HepG2 (cell line): ENCODE results near the gene MTHFD2. TPM values are rescaled to one million over a fixed set of nuclear protein-coding genes. Genes with fewer than 3 reads are reported as not detected.

Source experiments
- ARNTL ChIP-seq: sonication (generic); formaldehyde crosslinking; IDR thresholded peaks from 2 replicates; pipeline ENCODE4 v1.4.0; 2020; ENCODE audit warnings: mild to moderate bottlenecking, missing genetic modification reagents
- ATF3 ChIP-seq: sonication (generic); formaldehyde crosslinking; IDR thresholded peaks from 2 replicates; pipeline ENCODE4 v1.4.0; 2020; ENCODE audit warnings: missing genetic modification reagents
- ATF7 ChIP-seq, 2 experiments: fragments of 450-650 bp in 1 of 2; sonication (generic) in 1 of 2; formaldehyde crosslinking in 1 of 2; IDR thresholded peaks; 2 replicates each; pipeline versions ENCODE4 v1.4.0 to v1.6.1; 2016 to 2020; ENCODE audit warnings: antibody characterized with exemption in 1 of 2, mild to moderate bottlenecking in 1 of 2, missing genetic modification reagents in 1 of 2
- CBFB ChIP-seq: sonication (generic); formaldehyde crosslinking; IDR thresholded peaks from 2 replicates; pipeline ENCODE4 v1.4.0; 2020; ENCODE audit warnings: missing genetic modification reagents
- GATAD1 ChIP-seq: IDR thresholded peaks from 2 replicates; pipeline ENCODE4 v1.6.1; 2016; ENCODE audit warnings: missing genetic modification reagents, missing compliant biosample characterization
- HNRNPUL1 ChIP-seq: fragments of 200-400 bp; formaldehyde crosslinking; IDR thresholded peaks from 2 replicates; pipeline ENCODE4 v1.6.1; 2017; ENCODE audit warnings: low read depth, mild to moderate bottlenecking, low read length, moderate library complexity
- KDM4B ChIP-seq: sonication (generic); formaldehyde crosslinking; IDR thresholded peaks from 2 replicates; pipeline ENCODE4 v1.4.0; 2020; ENCODE audit warnings: missing genetic modification reagents
- KMT2B ChIP-seq: IDR thresholded peaks from 2 replicates; pipeline ENCODE4 v1.6.1; 2016; ENCODE audit warnings: missing genetic modification reagents, missing compliant biosample characterization
- MBNL3 ChIP-seq: fragments of 250-450 bp; sonication (Bioruptor Pico); conservative IDR thresholded peaks from 2 replicates; pipeline ENCODE4 v1.8.0; 2022; ENCODE audit warnings: mild to moderate bottlenecking, inconsistent platforms
- MTERF4 ChIP-seq: sonication (generic); formaldehyde crosslinking; IDR thresholded peaks from 2 replicates; pipeline ENCODE4 v1.8.0; 2023; ENCODE audit warnings: mild to moderate bottlenecking, missing genetic modification reagents
- NCOA1 ChIP-seq: sonication (generic); formaldehyde crosslinking; IDR thresholded peaks from 2 replicates; pipeline ENCODE4 v1.9.0; 2021; ENCODE audit warnings: missing genetic modification reagents
- NONO ChIP-seq, 2 experiments: fragments of 450-650 bp in 1 of 2; sonication (generic) in 1 of 2; formaldehyde crosslinking in 1 of 2; IDR thresholded peaks in 1 of 2; conservative IDR thresholded peaks in 1 of 2; 2 replicates each; pipeline versions ENCODE4 v1.6.1 to v1.8.0; 2017 to 2022; ENCODE audit warnings: mild to moderate bottlenecking in 1 of 2, missing genetic modification reagents in 1 of 2, moderate library complexity in 1 of 2
- RBAK ChIP-seq: sonication (generic); formaldehyde crosslinking; IDR thresholded peaks from 2 replicates; pipeline ENCODE4 v1.5.1; 2020; ENCODE audit warnings: mild to moderate bottlenecking, missing genetic modification reagents
- SYNCRIP ChIP-seq: fragments of 200-400 bp; formaldehyde crosslinking; IDR thresholded peaks from 2 replicates; pipeline ENCODE4 v1.6.1; 2018; ENCODE audit warnings: mild to moderate bottlenecking, low read depth, low read length; ENCODE audit not compliant: insufficient read depth
- ZEB1 ChIP-seq: IDR thresholded peaks from 2 replicates; pipeline ENCODE4 v1.6.1; 2012; ENCODE audit warnings: mild to moderate bottlenecking, low read depth, inconsistent platforms; ENCODE audit not compliant: insufficient replicate concordance
- ZFP91 ChIP-seq: sonication (generic); formaldehyde crosslinking; IDR thresholded peaks from 2 replicates; pipeline ENCODE4 v1.9.0; 2022; ENCODE audit warnings: missing genetic modification reagents, mild to moderate bottlenecking, borderline replicate concordance
- ZMAT5 ChIP-seq: sonication (generic); formaldehyde crosslinking; IDR thresholded peaks from 2 replicates; pipeline ENCODE4 v1.5.0; 2020; ENCODE audit warnings: mild to moderate bottlenecking, low read depth, missing genetic modification reagents, borderline replicate concordance
- ZMYM2 ChIP-seq: sonication (generic); formaldehyde crosslinking; IDR thresholded peaks from 2 replicates; pipeline ENCODE4 v1.8.0; 2022; ENCODE audit warnings: mild to moderate bottlenecking, missing genetic modification reagents
- ZNF3 ChIP-seq: IDR thresholded peaks from 2 replicates; pipeline ENCODE4 v1.7.0; 2017; ENCODE audit warnings: inconsistent platforms
- ZNF30 ChIP-seq: sonication (generic); formaldehyde crosslinking; IDR thresholded peaks from 2 replicates; pipeline ENCODE4 v1.5.0; 2020; ENCODE audit warnings: mild to moderate bottlenecking, missing genetic modification reagents
- ZNF354B ChIP-seq: sonication (generic); formaldehyde crosslinking; IDR thresholded peaks from 2 replicates; pipeline ENCODE4 v1.8.0; 2022; ENCODE audit warnings: mild to moderate bottlenecking, missing genetic modification reagents
- ZNF484 ChIP-seq: sonication (generic); formaldehyde crosslinking; IDR thresholded peaks from 2 replicates; pipeline ENCODE4 v1.5.1; 2020; ENCODE audit warnings: mild to moderate bottlenecking, low read depth, missing genetic modification reagents, borderline replicate concordance
- ZNF562 ChIP-seq: sonication (generic); formaldehyde crosslinking; IDR thresholded peaks from 2 replicates; pipeline ENCODE4 v1.8.0; 2022; ENCODE audit warnings: missing genetic modification reagents, borderline replicate concordance
- ZNF619 ChIP-seq: sonication (generic); formaldehyde crosslinking; IDR thresholded peaks from 2 replicates; pipeline ENCODE4 v1.4.0; 2020; ENCODE audit warnings: mild to moderate bottlenecking, missing genetic modification reagents
- ZNF773 ChIP-seq: sonication (generic); formaldehyde crosslinking; IDR thresholded peaks from 2 replicates; pipeline ENCODE4 v1.4.0; 2020; ENCODE audit warnings: missing genetic modification reagents, borderline replicate concordance
- ZSCAN5A ChIP-seq: sonication (generic); formaldehyde crosslinking; IDR thresholded peaks from 2 replicates; pipeline ENCODE4 v1.8.0; 2022; ENCODE audit warnings: mild to moderate bottlenecking, missing genetic modification reagents, borderline replicate concordance
- polyA plus RNA-seq, 8 experiments: library from polyadenylated mRNA; depleted of rRNA in 3 of 8; stranded (reverse) in 7 of 8; unstranded in 1 of 8; fragments of >200 nt; fragmentation: Illumina TruSeq in 4 of 8; extraction: Trizol in 4 of 8; gene quantifications; 2 replicates each; pipeline versions ENCODE4 v1.2.1 to v1.2.3, GENCODE V29; 2011 to 2016; ENCODE audit warnings: low read depth in 4 of 8, missing spikeins in 1 of 8, mixed read lengths in 1 of 8; ENCODE audit not compliant: insufficient read depth in 1 of 8
- total RNA-seq, 5 experiments: library from RNA; depleted of rRNA; stranded (reverse); fragments of >200 nt; fragmentation: Illumina TruSeq; extraction: Trizol; gene quantifications; 2 replicates each; pipeline ENCODE4 v1.2.3, GENCODE V29; 2016; ENCODE audit warnings: low read depth in 1 of 5

MTHFD2 gene
- total and polyA plus RNA-seq, 2 of the 13 experiments (the other 11 are each of a cell fraction or from before 2014, with no cell fraction given) = 188 to 269 TPM

- TF ChIP-seq SYNCRIP (no peak), ZFP91 (no peak; the same call in 1 of the 2 replicates), ATF7 (IDR thresholded peaks at IDR 0.05) (no peak), ATF7 (CRISPR knock-in tag; IDR thresholded peaks at IDR 0.05) (no peak; the same call in 1 of the 2 replicates), NONO (IDR thresholded peaks at IDR 0.05) (no peak), NONO (CRISPR knock-in tag; conservative IDR thresholded peaks at IDR 0.05) (no peak), ZMAT5 (CRISPR knock-in tag) (no peak), CBFB (CRISPR knock-in tag) (no peak), ZNF30 (CRISPR knock-in tag) (no peak), ZNF773 (CRISPR knock-in tag) (no peak), ZEB1 (no peak), ZMYM2 (CRISPR knock-in tag) (no peak), ZNF484 (CRISPR knock-in tag) (no peak), ZNF354B (CRISPR knock-in tag) (no peak), KMT2B (CRISPR knock-in tag) (0 out of 2 replicates have a peak, but pooled peaks have one; percentile 4), NCOA1 (CRISPR knock-in tag) (no peak), ZSCAN5A (no peak), HNRNPUL1 (no peak), RBAK (CRISPR knock-in tag) (no peak), KDM4B (CRISPR knock-in tag) (no peak), ZNF562 (CRISPR knock-in tag) (no peak), ATF3 (CRISPR knock-in tag) (no peak), ZNF3 (no peak), GATAD1 (CRISPR knock-in tag) (no peak), ARNTL (peak; percentile 1; the same call in 1 of the 2 replicates), MBNL3 (CRISPR knock-in tag) (no peak), ZNF619 (CRISPR knock-in tag) (0 out of 2 replicates have a peak, but pooled peaks have one; percentile 16), MTERF4 (CRISPR knock-in tag) (no peak; the same call in 1 of the 2 replicates)
Observed at GRCh38 chr2:74199275-74199701, 873 bp downstream of the MTHFD2 start (continued).
